ENCODE data around the gene SEPSECS.

Gene SEPSECS

DNA sequence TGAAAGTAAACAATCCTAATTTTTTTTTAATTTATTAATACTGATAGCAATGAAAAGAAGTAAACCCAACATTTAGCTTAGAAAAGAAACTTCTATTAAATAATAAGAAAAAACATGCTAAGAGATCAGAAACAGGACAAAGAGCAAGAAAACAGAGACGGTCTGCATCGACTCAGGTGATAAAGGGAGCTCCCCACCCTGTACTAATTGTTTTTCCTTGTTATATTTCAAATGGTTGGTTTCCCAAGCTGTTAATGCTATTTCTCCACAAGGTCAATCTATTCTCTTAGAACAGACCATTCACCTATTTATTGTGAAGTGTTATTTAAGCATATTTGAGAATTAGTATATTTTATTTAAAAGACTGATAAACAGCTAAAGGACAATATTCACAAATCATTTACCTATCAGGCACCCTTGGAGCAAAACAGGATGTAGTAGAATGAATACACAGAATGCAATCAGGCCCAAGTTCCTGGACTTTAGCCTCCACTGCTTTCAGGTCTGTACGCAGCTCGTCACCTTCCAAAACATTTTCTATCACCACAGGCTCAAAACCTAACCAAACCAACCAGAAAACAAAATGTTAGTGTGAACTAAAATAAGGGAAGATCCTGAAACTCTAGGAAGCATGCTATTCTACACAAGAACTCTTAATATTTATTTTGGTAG is 5.5 kb downstream of the SEPSECS start:
- no peak for ATAC-seq

DNA sequence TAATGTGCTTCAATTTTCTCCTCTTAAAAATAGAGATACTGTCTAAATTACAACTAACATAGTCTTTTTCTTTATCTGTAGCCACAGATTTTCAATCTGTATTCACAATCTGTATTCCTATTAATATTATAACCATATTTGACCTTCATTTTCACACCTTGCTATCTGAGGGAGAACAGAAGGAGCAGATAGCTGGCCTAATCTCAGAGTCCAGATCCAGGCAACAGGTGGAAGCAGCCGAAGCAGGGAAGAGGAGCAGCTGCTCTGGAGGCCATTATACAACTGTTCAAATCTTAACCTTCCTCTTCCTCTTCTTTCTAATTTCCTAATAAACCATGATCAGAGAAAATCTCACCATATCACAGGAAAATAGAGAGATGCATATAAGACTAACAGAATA is 14.2 kb downstream of the SEPSECS start:
- no peak for ATAC-seq

DNA sequence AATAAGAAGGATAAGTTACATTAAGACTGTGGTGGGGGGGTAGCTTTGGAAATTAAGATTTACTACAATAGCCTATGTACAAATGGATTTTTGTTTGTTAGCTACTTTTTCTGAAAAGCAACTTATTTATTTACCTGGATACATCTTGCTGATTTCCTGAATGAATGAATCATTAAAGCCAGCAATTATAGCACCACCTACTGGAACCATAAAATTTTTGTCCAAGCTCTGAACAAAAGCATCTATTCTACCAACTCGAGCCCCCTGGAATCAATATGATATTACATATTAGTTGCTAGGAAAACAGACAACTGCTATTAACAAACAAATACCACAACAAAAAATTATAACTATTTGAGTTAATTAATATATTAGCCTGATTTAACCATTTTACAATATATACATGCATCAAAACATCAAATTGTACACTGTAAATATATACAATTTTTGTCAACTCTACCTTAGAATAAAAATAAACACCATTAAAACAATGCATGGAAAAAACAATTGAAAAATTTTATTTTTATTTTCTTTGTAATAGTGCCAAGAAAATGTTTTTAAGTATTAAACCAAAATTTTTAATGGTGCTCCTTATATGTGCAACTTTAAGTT is 15.3 kb downstream of the SEPSECS start:
- no peak for ATAC-seq

DNA sequence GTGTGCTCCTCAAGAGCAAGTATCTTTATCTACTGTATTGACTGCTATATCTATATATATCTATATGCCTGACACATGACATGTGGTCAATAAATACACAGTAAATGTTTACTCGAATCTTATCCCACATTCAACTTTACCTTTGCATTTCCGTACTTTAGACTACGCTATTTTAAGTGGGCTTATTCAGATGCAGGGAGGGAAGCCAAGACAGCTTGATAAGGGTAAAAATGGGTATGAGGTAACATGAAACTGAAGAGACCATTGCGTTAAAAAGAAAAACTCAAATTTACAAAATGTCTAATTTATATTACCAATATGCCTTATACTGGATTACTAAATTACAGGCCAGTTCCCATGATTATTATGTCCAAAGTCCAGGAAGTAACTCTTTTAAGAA is 17.8 kb downstream of the SEPSECS start:
- no peak for ATAC-seq

DNA sequence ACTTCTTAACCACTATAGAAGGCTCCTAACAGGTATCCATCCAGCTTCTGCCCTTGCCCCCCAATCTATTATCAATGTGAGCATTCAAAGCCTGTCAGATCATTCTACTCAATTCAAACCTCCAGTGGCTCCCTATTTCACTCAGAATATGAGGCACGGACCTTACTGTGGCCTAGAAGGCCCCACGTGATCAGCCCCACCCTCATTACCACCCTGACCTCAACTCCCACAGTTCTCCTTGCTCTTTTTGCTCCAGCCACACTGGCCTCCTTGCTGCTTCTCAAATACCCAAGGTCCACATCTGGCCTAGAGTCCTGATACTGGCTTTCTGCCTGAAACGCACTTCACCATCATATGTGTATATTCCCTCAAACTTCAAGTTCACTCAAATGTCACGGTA is 18.7 kb downstream of the SEPSECS start:
- ATAC-seq: no peak

DNA sequence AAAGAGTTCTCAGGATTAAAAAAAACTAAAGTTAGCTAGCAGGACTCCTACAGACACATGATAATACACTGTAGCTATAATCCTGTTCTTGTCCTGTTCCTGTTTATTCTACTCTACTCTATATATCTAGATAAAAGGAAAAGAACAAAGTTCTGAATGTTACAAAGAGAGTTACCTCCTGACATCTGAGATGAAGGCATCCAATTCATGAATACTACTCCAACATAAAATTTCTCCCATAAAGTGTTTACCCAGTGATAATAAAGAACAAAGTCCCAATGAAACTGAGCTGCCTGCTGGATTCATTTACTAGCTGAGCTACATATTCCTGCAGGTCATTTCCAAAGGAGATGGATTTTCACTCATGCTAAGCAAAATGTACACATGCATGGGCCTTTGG is 27.1 kb downstream of the SEPSECS start:
- no peak for ATAC-seq

DNA sequence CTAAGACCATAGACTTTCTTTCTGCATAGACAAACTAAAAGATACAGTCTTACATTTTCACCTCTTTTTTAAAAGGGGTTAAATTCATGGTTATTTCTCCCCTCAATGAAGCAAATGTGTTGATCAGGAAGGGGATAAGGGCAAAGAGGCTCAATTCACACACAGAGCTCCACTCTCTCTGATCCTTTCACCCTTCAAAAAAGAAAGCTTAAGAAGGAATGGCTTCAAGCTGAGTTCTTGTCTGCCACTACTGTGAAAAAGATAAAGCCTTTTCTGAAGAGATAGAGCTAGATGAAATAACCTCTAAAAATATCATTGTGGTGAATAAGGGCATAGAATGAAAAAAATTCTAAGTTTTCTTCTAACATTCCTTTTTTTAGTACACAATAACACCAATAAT is 28.3 kb downstream of the SEPSECS start:
- no peak for ATAC-seq

DNA sequence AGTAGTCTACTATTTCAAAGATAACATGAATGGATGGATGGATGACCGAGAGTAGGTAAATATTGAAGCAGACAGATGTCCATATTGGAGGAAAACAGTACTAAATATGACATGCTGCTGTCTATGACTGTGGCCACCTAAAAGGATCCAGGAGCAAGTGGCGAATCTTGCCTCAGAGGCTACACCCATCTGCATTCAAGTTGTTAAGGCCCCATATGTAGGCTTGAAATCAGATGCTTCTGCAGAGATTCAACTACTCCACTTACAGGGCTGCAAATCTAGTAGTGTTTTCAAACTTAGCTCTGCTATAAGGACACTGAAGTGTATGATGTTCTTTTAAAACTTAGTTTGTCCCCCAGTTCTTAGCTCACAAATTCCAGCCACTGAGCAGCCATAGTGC is 28.9 kb downstream of the SEPSECS start:
- no peak for ATAC-seq

DNA sequence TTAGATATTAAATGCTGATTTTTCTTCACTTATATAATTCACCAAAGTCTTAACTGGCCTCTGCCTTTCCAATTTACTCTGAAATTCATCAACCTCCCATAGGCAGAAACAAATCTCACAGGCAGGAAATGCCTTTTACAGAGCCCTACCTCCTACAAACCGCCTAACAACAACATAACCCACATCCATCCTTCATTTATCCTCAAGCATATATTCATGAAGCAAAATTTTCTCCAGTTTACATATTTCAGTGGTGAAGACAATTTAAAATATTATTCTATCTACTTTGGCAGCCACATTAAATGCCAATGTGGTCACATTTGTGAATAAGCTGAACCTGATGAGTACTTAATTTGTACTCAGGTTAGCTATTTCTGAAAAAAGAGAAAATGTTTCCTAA is 30.3 kb downstream of the SEPSECS start:
- no peak for ATAC-seq

DNA sequence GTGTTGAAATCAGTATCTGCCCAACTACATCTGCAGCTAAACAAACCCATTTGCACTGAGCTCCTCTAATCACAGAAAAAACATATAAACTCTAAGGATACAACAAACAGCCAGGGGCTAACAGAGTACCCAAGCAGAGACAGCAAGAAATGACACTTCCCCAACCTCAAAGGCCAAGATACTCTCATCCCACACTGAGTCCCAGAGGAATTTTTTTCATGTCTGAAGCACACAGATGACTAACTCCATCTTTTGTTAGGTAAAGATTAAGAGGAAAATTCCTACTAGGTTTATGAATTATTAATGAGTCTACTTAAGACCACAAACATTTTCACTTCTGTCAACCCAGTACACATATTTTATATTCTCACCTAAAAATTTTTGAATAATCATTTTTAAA is 31.6 kb downstream of the SEPSECS start:
- no peak for ATAC-seq

DNA sequence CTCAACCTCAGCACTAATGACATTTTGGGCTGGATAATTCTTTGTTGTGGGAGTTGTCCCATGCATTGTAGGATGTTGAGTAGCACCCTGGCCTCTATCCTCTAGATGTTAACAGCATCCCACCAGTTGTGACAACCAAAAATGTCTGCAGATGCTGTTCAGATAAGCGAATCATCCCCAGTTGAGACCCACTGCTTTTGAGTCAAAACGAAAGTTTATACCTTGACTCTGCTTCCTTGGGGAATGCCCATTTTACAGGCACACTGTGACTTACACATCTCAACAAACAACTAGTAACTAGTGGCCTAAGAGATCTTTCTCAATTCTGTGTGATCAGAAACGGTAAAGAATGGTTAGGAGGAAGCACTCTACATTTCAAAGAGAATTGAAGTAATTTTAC is 37.0 kb downstream of the SEPSECS start:
- ATAC-seq: peak; percentile 58 to 84

DNA sequence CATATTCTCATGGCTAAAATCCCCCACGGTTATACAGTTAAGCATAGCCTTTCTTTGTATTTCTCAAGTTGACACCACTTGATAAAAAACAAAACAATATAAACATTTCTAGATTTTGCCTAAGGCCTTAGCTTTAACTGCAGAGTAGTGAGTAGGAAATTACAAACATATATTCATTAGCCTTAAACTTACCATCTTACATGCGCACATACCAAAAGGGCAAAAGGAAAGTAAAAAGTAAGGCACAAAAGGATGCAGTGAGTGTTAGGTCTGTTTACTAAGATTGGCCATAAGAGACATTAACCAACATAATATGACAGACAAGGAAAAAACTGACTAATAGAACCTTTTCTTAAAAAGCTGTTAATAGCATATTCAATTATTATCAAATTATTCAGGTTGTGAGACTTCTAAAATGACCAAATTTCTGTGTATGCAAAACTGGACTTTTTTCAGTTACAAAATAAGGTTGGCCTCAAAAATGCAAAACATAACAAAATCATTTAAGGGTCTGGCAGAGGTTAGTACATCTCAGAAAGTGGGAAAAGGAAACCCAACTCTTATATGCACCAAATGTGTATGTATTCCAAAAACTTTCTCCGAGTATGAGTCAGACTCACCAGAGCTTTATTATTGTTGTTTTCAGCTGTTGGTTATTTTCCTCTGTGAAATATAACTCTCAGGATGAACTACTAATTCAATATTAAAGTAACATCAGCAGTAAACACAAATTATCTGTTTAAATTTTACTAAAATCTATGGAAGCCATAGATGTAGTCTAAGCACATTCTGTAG is 39.9 kb downstream of the SEPSECS start:
- ATAC-seq: no peak

DNA sequence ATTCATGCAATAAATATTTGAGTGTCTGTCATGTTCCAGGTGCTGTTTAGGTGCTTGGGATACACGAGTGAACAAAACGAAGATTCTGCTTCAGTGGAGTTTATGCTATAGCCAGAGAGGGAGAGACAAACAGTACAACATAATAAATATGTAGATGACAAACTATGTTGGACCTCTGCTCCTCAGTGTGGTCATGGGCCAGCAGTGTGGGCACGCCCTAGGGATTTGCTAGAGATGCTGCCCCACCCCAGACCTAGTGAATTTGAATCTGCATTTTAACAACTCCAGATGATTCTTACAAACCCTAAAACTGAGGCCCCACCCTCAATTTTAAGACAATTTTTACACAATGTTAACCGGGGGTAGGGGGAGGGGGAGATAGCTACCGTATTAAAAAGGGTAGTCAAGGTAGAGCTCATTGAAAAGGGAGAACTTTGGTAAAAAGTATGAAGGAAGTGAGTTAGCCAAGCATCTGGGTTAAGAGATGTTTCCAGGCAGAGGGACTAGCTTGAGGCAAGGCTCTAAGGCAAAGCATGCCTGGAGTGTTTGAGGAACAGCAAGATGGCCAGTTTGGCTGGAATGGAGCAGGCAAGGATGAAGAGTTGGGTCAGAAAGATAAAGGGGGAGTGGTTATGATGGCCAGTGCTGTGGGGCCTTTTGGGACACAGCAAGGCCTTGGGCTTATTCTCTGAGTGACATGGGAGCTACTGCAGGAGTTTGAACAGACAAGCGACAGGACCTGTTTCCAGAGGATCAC is 42.4 kb downstream of the SEPSECS start:
- no peak for ATAC-seq

DNA sequence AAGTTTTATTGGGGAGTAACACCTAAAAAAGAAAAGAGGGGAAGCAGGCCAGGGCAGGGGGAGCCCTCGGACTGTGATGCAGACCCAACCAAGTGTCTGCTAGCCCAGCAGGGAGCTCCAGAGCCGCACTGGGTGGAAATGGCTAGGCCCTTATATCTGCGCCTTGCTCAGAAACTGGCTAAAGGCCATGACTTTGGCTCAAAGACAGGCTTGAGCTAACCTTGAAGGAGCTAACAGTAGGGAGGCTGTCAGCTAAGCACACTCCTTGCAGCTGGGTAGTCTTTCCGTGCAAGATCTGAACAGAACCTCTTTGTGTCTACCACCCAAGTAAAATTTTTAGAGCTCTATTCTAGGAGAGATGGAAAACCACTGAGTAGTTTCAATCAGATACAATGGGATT is 43.0 kb downstream of the SEPSECS start:
- no peak for ATAC-seq

DNA sequence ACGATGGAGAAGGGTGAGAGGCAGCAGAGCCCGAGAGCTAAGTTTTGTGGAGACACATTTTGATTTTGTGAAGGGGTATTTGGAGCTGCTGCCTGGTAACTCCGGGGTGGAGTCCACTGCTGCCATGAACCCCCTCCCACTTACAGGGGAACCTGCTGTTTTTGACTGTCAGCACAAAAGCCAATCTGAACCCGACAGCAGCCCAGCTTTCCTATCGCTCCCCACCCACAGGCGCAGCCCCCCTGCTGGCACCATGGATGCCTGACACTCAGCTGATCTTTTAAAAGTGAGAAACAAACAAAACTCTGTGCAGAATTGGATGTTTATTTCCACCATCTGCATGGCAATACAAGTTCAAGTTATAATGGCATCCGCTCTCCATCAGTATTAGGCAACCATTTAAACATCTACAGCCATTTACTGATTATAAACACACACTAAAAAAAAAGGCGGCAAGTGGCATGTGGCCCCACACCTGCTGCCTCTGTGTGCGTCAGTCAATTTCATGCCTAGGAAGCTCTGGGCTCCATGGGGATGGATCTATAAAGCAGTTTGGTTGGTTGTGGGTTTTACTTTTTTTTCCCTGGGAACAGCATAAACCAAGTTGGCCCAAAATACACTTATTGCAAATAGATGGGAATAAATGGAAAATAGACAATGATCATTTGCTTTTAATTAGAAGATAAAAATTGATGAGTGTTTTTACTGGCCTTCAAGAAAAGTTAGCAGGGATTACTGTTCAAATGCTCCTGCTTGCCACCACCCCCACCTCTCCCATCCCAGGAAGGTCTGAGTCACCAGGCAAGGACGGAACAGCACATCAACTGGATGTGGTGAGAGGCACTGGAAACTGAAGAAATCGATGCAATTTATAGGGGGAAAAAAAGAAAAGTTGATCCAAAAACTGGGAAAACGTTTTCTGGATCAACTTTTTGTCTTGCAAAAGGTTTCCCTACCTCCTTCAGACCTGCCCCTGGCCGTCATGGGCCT is 46.0 kb downstream of the SEPSECS start:
- no peak for ATAC-seq

DNA sequence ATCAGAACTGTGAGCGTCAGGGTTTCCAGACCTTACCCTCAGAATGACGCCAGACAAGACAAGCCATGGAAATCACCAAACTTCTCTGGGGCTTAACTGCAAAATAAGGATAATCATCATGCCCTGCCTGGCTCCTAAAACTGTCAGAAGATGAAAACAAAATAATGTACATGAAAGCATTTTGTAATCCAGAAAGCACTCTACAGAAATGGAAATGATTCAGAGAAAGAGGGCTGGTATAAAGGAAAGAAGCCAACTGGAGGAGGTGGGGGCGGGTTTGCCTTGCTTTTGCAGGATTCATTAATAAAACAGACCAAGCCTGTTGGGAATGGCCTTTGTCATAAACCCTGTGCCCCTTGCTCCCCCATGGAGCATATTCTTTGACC is 47.3 kb downstream of the SEPSECS start:
- no peak for ATAC-seq

DNA sequence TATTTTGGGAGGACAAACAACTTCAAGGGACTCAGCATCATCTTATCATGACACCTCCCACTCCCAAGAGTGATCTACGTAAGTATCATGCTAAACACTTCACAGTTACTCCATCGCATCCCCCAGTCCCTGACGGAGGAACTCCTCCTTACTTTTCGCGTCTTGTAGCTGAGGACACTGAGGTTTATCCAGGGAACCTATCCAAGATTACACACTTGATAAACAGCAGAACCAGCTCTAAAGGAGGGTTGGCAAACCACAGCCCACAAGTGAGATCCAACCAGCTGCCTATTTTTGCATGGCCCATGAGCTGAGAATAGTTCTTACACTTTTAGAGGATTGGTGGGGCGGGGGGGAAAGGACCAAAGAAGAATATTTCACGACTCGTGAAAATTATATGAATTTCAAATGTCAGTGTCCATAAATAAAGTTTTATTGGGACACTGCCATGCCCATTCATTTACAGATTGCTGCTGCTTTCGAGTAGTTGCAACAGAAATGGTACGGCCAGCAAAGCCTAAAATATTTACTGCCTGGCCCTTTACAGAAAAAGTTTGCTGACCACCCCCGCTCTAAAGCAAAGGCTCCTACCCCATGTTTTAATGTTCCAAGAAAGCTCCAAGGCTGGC is 47.8 kb downstream of the SEPSECS start:
- ATAC-seq: no peak

DNA sequence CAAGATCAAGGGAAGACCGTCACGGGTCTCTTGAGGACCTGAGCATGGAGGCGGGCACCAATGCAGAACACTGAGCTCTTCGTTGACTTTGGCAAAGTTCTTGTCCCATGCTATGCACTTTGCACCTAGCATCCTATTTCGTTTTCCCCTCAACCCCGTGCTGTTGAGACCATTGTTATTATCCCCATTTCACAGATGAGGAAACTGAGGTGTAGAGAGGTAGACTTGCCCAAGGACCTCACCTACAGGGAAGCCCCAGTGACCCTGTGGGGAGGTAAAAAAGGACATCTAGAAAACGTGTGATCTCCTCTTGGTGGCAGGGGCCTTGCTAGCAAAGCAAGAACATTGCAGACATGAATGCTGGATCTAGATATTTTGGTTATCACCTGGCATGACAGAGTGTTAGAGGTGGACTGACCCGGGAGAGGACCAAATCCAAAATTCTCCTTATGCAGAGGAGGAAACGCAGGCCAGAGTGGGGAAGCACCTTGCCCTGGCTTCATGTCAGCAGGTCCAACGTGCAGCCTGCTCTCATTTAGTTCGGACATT is 48.5 kb downstream of the SEPSECS start:
- no peak for ATAC-seq

DNA sequence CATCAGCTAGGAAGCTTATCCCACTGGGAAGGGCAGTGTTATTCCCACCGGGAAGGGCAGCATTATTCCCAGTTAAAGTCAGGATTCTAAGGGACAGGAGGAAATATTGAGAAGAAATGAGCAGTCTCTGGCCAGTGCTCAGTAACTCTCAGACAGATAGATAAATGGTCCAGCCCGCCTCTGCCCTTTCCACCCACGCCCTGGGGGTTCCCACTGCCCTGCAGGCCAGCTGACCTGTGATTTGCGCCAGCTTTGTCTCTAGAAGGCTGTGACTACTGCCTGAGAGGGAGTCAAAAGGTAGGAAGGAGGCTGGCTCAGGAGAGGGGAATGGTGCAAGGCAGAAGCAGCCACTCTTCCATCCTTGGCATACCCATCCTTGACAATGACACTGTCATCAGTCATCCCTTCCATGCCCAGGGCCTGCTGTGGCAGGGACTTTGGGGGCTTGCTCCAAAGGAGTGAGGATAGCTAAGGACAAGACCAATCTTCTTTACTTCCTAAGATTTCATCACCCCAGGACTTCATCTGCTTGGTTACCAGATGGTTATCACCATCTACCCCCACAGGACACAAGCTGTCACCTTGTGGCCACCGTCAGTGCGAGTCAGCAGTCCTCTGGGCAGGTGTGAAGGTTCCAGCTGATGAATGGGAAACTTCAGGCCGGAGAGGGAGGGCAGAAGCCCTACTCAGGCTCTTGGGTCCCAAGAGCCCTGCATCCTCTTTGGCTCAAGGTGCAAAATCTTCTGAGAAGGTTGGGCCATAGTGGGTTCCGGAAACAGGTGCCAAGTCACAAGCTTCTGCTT is 49.5 kb downstream of the SEPSECS start:
- no peak for ATAC-seq

DNA sequence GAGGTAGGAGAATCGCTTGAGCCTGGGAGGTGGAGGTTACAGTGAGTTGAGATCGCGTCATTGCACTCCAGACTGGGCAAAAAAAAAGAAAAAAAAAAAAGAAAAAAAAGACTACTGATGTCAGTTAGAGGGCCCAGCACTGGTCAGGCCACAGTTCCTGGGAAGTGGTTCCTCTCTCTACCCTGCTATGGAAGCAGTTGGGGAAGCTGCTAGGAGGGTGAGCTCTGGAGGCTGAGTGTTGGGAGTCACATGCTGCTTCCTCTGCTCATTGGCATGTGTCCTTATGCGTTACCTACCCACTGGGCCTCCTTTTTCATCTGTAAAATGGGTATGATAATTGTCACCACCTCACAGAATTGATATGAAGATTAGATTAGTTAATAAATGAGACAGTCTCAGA is 50.7 kb downstream of the SEPSECS start:
- no peak for ATAC-seq

DNA sequence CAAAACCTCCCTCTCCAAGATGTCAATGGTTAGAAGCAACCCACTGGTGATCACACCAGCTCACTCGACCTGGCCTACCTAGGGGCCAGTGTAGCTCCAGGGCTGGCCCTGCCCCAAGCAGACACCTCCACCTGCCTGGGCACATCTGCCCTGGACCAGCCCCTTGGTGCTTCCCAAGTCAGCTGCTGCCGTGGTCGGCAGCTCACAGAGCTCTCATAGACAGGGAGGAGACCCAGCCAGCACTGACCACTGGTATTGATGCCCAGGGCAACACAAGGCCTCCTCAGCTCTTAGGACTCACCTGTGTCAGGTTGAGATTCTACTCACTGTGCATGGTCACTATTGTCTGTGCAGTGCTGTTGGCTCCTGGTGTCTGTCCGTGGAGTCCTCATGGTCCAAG is 51.7 kb downstream of the SEPSECS start:
- ATAC-seq: no peak
